Vagina (tissue), 2 donors: ENCODE data around the gene CCDC28B.

ENCODE experiments used
- POLR2A ChIP-seq, 2 donors: fragments of 450-650 bp; IDR thresholded peaks; one replicate each; pipeline ENCODE4 v1.6.1; 2017; ENCODE audit warnings: antibody characterized with exemption in 2 of 2, mild to moderate bottlenecking in 2 of 2, moderate library complexity in 2 of 2
- POLR2AphosphoS5 ChIP-seq, 2 donors: sonication (generic); formaldehyde crosslinking; IDR thresholded peaks; one replicate each; pipeline ENCODE4 v1.9.0; 2017; ENCODE audit warnings: antibody characterized with exemption in 2 of 2, mild to moderate bottlenecking in 2 of 2, low read depth in 1 of 2; ENCODE audit not compliant: insufficient read depth in 1 of 2
- TF ChIP-seq, protein P1 (sequence below), 3 experiments: fragments of 450-650 bp in 2 of 3; fragments of 200-600 bp in 1 of 3; sonication (generic) in 1 of 3; IDR thresholded peaks; one replicate each; pipeline ENCODE4 v1.5.1; 2017 to 2019; ENCODE audit warnings: antibody characterized with exemption in 3 of 3, mild to moderate bottlenecking in 2 of 3, moderate library complexity in 2 of 3

DNA sequence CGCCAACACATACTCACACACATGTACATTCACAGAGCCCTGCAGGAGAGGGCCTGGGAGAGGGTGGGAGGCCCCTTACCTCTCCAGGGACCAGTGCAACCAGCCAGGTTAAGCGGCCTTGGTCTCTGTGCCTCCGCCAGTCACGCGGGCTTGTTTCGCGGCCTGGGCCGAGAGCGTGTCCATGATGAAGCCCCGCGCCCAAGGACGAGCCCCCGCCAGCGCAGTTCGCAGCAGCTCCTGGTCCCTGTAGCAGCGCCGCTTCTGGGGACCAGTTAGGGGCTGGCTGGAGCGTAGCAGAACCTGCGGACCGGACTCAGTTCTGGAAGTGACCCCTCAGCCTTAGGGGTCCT is 39.4 kb downstream of the CCDC28B start:
- TF ChIP-seq, protein P1, sequence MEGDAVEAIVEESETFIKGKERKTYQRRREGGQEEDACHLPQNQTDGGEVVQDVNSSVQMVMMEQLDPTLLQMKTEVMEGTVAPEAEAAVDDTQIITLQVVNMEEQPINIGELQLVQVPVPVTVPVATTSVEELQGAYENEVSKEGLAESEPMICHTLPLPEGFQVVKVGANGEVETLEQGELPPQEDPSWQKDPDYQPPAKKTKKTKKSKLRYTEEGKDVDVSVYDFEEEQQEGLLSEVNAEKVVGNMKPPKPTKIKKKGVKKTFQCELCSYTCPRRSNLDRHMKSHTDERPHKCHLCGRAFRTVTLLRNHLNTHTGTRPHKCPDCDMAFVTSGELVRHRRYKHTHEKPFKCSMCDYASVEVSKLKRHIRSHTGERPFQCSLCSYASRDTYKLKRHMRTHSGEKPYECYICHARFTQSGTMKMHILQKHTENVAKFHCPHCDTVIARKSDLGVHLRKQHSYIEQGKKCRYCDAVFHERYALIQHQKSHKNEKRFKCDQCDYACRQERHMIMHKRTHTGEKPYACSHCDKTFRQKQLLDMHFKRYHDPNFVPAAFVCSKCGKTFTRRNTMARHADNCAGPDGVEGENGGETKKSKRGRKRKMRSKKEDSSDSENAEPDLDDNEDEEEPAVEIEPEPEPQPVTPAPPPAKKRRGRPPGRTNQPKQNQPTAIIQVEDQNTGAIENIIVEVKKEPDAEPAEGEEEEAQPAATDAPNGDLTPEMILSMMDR (IDR thresholded peaks at IDR 0.05) = no peak
- no peak for TF ChIP-seq POLR2AphosphoS5 (IDR thresholded peaks at IDR 0.05; ENCODE audit: insufficient read depth in 1 of 2, low read depth in 1 of 2)
- TF ChIP-seq POLR2A (IDR thresholded peaks at IDR 0.05) = no peak
